OCI-LY3 (cell line): ENCODE results near the gene TOP3A.

Experiments used
- CTCF ChIP-seq: fragments of 200-600, 300-600 bp; sonication (generic); IDR thresholded peaks from 2 replicates; pipeline ENCODE4 v1.5.1; 2014; ENCODE audit warnings: antibody characterized with exemption, low read length, low read depth
- EZH2phosphoT487 ChIP-seq: fragments of 200-600 bp; shearing (Covaris generic); IDR thresholded peaks from 2 replicates; pipeline ENCODE4 v1.6.1; 2018; ENCODE audit warnings: antibody characterized with exemption, mixed run types, low read depth

GRCh38 chr17:18253947-18254821 lies 60.6 kb downstream of the TOP3A start:
- no peak for TF ChIP-seq CTCF
- TF ChIP-seq EZH2phosphoT487 = no peak
